ENCODE data around the gene ALDOC. TPM values are rescaled to one million over a fixed set of nuclear protein-coding genes. Genes with fewer than 3 reads are reported as not detected.

ALDOC gene
- total RNA-seq, 4 donors from 2014 or later: 4.1 to 17.8 (median 11.1) TPM

GRCh38 chr17:28554565-28554964 lies 22.1 kb downstream of the ALDOC start:
- intact Hi-C loops (cut with DNase I; ENCODE audit: low total_unique reads): no loop called here
- no peaks in the 10 kb centered on the region for H3K9me3 ChIP-seq
- H3K27me3 ChIP-seq: no peaks in the 10 kb centered on the region
- TF ChIP-seq CTCF (IDR thresholded peaks at IDR 0.05): no peak
- no peak for TF ChIP-seq POLR2A (IDR thresholded peaks at IDR 0.05)
- no peak for DNase-seq
- peaks cover 0 to 4% of the 10 kb centered on the region in 2 donors for H3K4me1 ChIP-seq
- no peaks in the 10 kb centered on the region for H3K36me3 ChIP-seq
- H3K4me3 ChIP-seq: no peak overlapping the region
- H3K27ac ChIP-seq: no peak overlapping the region

- Histone ChIP-seq H3K9me3 (no peaks in the 10 kb centered on the region), H3K36me3 (no peaks in the 10 kb centered on the region), H3K27me3 (no peaks in the 10 kb centered on the region), H3K4me1 (peaks cover 0 to 4% of the 10 kb centered on the region in 2 donors), H3K27ac (peak overlapping the region in 1 of 2 donors; percentile 75), H3K4me3 (no peak overlapping the region)
- TF ChIP-seq CTCF (IDR thresholded peaks at IDR 0.05) (no peak), POLR2A (IDR thresholded peaks at IDR 0.05) (no peak)
- DNase-seq: no peak
- intact Hi-C loops (cut with DNase I; ENCODE audit: low total_unique reads): no loop called here
Measured at GRCh38 chr17:28553000-28553505, 23.6 kb downstream of the ALDOC start.

- intact Hi-C loops (cut with DNase I; ENCODE audit: low total_unique reads): no loop called here
- Histone ChIP-seq H3K4me3 (peak within 1 kb of the TSS; percentile 44 to 83), H3K4me1 (peaks cover 0 to 4% of the 10 kb centered on the region in 2 donors), H3K9me3 (no peaks in the 10 kb centered on the region), H3K27ac (peak within 1 kb of the TSS; percentile 20 to 75), H3K36me3 (no peaks in the 10 kb centered on the region), H3K27me3 (no peaks in the 10 kb centered on the region)
- peak; percentile 62 to 79 for DNase-seq
- TF ChIP-seq CTCF (IDR thresholded peaks at IDR 0.05): no peak
- peak; percentile 18 to 68 for TF ChIP-seq POLR2A (IDR thresholded peaks at IDR 0.05)
Measured at GRCh38 chr17:28552176-28552999, 24.3 kb downstream of the ALDOC start, which contains the start of gene UNC119. Gene UNC119 (minus strand): TSS chr17:28552624. CDS start chr17:28552557, 67 bp downstream.

- intact Hi-C loops (cut with DNase I; ENCODE audit: low total_unique reads): no loop called here
Measured at GRCh38 chr17:28551421-28552175, 25.1 kb downstream of the ALDOC start.

More at GRCh38 chr17:28551421-28552175, 25.1 kb downstream of the ALDOC start:
- H3K27me3 ChIP-seq: no peaks in the 10 kb centered on the region
- H3K4me3 ChIP-seq: peak overlapping the region; percentile 44 to 83
- H3K9me3 ChIP-seq: no peaks in the 10 kb centered on the region
- peak overlapping the region; percentile 20 to 75 for H3K27ac ChIP-seq
- no peak for TF ChIP-seq CTCF (IDR thresholded peaks at IDR 0.05)
- TF ChIP-seq POLR2A (IDR thresholded peaks at IDR 0.05): no peak
- H3K36me3 ChIP-seq: no peaks in the 10 kb centered on the region
- H3K4me1 ChIP-seq: peaks cover 0 to 4% of the 10 kb centered on the region in 2 donors
- DNase-seq: no peak

Measured in uterus (tissue), 4 donors.